Heart left ventricle (tissue), 16 donors: ENCODE data around the gene CACNB4. TPM values are rescaled to one million over a fixed set of nuclear protein-coding genes. Genes with fewer than 3 reads are reported as not detected.

Source experiments
- ATAC-seq, 4 donors: fragments of 200-7000 bp; cut with Tn5 transposase; one replicate each; pipeline ENCODE4 v1.9.1; 2020 to 2022; ENCODE audit warnings: moderate library complexity in 4 of 4, mild to moderate bottlenecking in 3 of 4, moderate number of reproducible peaks in 1 of 4
- DNase-seq, 5 donors: peaks; one replicate each; pipeline ENCODE4 v3.0.0-alpha.2; 2020
- H3K27ac ChIP-seq, 12 donors: fragments of 200-600 bp; sonication (generic) in 4 of 12; one replicate each; pipeline versions ENCODE4 v1.5.0 to v1.8.0; 2016 to 2022; ENCODE audit warnings: mild to moderate bottlenecking in 2 of 12
- H3K27me3 ChIP-seq, 9 donors: fragments of 200-600 bp; sonication (generic) in 2 of 9; one replicate each; pipeline versions ENCODE4 v1.5.1 to v1.8.0; 2016 to 2022; ENCODE audit warnings: mild to moderate bottlenecking in 3 of 9
- H3K36me3 ChIP-seq, 9 donors: fragments of 200-600 bp; sonication (generic) in 2 of 9; one replicate each; pipeline versions ENCODE4 v1.5.0 to v1.8.0; 2018 to 2022; ENCODE audit warnings: mild to moderate bottlenecking in 2 of 9
- H3K4me1 ChIP-seq, 12 donors: fragments of 200-600 bp; sonication (generic) in 4 of 12; one replicate each; pipeline versions ENCODE4 v1.5.0 to v1.8.0; 2016 to 2022; ENCODE audit warnings: mild to moderate bottlenecking in 3 of 12
- H3K4me3 ChIP-seq, 12 donors: fragments of 200-600 bp; sonication (generic) in 4 of 12; one replicate each; pipeline versions ENCODE4 v1.5.0 to v1.8.0; 2017 to 2022; ENCODE audit warnings: mild to moderate bottlenecking in 9 of 12, moderate library complexity in 4 of 12
- H3K9me3 ChIP-seq, 12 donors: fragments of 200-600 bp; sonication (generic) in 4 of 12; one replicate each; pipeline versions ENCODE4 v1.5.0 to v1.8.0; 2016 to 2022; ENCODE audit warnings: mild to moderate bottlenecking in 1 of 12
- POLR2A ChIP-seq, 2 donors: fragments of 450-650 bp; IDR thresholded peaks; one replicate each; pipeline ENCODE4 v1.6.1; 2017; ENCODE audit warnings: antibody characterized with exemption in 2 of 2, mild to moderate bottlenecking in 2 of 2, moderate library complexity in 2 of 2
- WGBS, 4 donors: extraction: QIAGEN DNeasy Blood & Tissue Kit in 2 of 4; methylation state at CpG; one replicate each; pipeline versions ENCODE4 v1.1.5 to v1.1.7; 2013 to 2018; 5-methylcytosine and 5-hydroxymethylcytosine counted together
- intact Hi-C, 10 donors: fragments of 100-400 bp; cut with DNase I; formaldehyde crosslinking; loops; one replicate each; pipeline versions ENCODE4 v1.11.1 to v1.14.2; 2022
- polyA plus RNA-seq, 2 donors: library from polyadenylated mRNA; stranded (reverse); fragments of 200-250 nt; gene quantifications; one replicate each; pipeline ENCODE4 v1.2.3, GENCODE V29; 2013
- total RNA-seq, 9 donors: library from RNA; depleted of rRNA in 2 of 9; stranded (reverse); fragments of >200 nt in 2 of 9; fragmentation: NEBNext Ultra II Directional in 3 of 9; extraction: Animal tissue kit (Norgen Biotek cat#: 25700) in 3 of 9; gene quantifications; one replicate each; pipeline versions ENCODE4 v1.1.0 to v1.2.4, GENCODE V29; 2016 to 2023
- TF ChIP-seq, protein P1 (sequence below), 12 donors: fragments of 200-600 bp; sonication (generic) in 4 of 12; IDR thresholded peaks; one replicate each; pipeline versions ENCODE4 v1.5.0 to v1.8.0; 2018 to 2022; ENCODE audit warnings: antibody characterized with exemption in 12 of 12, mild to moderate bottlenecking in 5 of 12
- donor health status: ischemic (EF 13 %, LVEDD 7.1; RV severe dilation, severe dysfunction).
- donor health status: healthy with polysubstance abuse.
- donor health status: DM: no; HTN: yes; CAD: no.
- donor health status: DM: no; HTN: no; CAD: no.
- donor health status: ischemic (EF 25% LVEDD 6.9; RV normal size, moderate dysfunction).
- donor health status: ischemic (EF 25% LVEDD 5.7; RV mildly dilated, moderate dysfunction).
- donor health status: healthy.
- donor health status: DM: yes; HTN: yes; CAD: no.
- donor health status: ischemic (EF 35%, LVEDD 5.7; RV mildly dilated, moderate dysfunction).
- donor health status: nonischemic (EF 11% LVEDD 7.7; RV severe dilation, severe dysfunction).
- donor health status: DM: yes; HTN: yes; CAD: no.
- donor health status: PGD.
- donor health status: ischemic (EF 29% LVEDD 5.4; RV normal size, mild dysfunction).
- donor health status: nonischemic (EF 23%, LVEDD 6.1; RV moderate dilation, normal function).

The CACNB4 gene
- total and polyA plus RNA-seq, 11 donors, result 0.03 to 1.5 (median 0.39) TPM

DNA sequence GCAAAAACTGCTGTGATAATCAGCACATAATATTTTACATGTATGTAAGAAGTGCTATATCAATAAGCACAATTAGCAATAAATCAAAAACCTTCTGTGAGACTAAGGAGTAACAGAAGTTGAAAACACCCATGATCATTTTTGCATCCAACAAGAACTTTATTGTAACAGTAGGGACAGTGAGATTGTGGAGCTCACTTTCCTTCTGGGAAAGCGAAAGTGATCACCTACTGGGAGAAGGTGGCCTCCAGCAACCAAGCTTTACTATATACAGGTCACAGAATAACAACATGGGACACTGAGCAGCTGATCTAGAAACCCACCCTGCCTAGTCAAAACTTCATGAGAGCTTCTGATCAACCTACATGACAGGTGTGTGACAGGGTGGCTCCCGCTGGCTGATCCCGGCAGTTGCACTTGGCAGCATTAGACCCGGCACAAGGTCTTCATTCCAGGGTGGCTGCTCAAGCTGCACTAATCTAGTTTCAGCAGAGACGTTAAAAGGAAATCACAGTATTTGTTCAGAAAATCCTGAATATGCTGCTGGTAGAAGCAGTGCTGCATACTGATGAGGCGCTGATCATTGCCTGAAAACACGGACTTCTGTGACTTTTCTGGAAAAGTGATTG lies 207.2 kb downstream of the CACNB4 start:
- no peak overlapping the region for H3K27ac ChIP-seq
- ATAC-seq, result peak in 3 of 4 donors; percentile 41 to 65 (median 45)
- H3K27me3 ChIP-seq, result no peaks in the 10 kb centered on the region
- no peak for DNase-seq
- H3K9me3 ChIP-seq, result peaks cover 0 to 16% (median 2%) of the 10 kb centered on the region in 12 donors
- no peak for TF ChIP-seq POLR2A (IDR thresholded peaks at IDR 0.05)
- TF ChIP-seq, protein P1, sequence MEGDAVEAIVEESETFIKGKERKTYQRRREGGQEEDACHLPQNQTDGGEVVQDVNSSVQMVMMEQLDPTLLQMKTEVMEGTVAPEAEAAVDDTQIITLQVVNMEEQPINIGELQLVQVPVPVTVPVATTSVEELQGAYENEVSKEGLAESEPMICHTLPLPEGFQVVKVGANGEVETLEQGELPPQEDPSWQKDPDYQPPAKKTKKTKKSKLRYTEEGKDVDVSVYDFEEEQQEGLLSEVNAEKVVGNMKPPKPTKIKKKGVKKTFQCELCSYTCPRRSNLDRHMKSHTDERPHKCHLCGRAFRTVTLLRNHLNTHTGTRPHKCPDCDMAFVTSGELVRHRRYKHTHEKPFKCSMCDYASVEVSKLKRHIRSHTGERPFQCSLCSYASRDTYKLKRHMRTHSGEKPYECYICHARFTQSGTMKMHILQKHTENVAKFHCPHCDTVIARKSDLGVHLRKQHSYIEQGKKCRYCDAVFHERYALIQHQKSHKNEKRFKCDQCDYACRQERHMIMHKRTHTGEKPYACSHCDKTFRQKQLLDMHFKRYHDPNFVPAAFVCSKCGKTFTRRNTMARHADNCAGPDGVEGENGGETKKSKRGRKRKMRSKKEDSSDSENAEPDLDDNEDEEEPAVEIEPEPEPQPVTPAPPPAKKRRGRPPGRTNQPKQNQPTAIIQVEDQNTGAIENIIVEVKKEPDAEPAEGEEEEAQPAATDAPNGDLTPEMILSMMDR (IDR thresholded peaks at IDR 0.05), result no peak
- H3K4me1 ChIP-seq, result peaks cover 0 to 11% (median 0%) of the 10 kb centered on the region in 12 donors
- 40 to 67% (median 58%) methylated on average over 7 of the region's 7 CpGs for WGBS, 4 donors
- intact Hi-C loops, result no loop called here
- no peaks in the 10 kb centered on the region for H3K36me3 ChIP-seq
- peak overlapping the region in 9 of 12 donors; percentile 18 to 46 (median 30) for H3K4me3 ChIP-seq

DNA sequence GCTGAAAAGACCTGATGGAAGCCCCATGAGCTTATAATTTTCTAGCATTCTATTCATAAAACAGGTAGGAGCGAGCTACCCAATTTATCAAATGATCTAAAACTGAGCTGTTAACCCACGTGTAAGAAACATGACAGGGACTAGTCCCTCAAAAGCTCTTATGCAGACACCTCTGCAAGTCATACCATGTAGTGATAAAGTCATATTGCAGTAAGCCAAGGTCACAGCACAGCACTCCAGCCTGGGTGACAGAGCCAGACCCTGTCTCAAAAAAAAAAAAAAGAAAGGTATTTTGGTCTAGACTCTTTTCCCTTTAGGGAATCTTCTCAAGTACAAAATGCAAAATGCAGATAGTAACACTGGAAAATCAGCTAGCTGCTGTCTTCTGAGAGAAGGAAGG lies 211.7 kb downstream of the CACNB4 start:
- no peak overlapping the region for H3K27ac ChIP-seq
- TF ChIP-seq, protein P1 (IDR thresholded peaks at IDR 0.05), result no peak
- no peak for TF ChIP-seq POLR2A (IDR thresholded peaks at IDR 0.05)
- H3K27me3 ChIP-seq, result no peaks in the 10 kb centered on the region
- intact Hi-C loops, result no loop called here
- DNase-seq, result no peak
- H3K4me3 ChIP-seq, result no peak overlapping the region
- 56 to 76% (median 59%) methylated on average over 2 of the region's 2 CpGs for WGBS, 4 donors
- ATAC-seq, result peak in 1 of 4 donors; percentile 62
- no peaks in the 10 kb centered on the region for H3K9me3 ChIP-seq
- peaks cover 0 to 10% (median 0%) of the 10 kb centered on the region in 12 donors for H3K4me1 ChIP-seq
- H3K36me3 ChIP-seq, result no peaks in the 10 kb centered on the region

DNA sequence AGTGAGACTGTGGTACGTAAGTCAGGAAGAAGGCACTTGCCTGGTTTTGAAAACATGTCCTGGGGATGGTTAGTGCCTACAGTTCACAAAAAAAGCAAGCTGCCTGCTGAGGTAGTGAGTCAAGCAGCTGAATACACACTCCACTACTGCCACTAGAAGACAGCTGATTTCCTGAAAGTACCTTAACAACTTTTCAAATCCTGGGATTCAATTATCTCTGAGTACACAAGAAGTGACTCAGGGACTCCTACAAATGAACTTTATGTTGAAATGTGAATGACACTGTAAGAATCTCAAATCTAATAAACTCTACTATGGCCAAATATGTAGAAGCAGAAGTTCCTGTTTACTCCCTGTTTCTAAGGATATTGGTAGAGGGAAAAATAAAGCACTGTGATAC lies 212.6 kb downstream of the CACNB4 start:
- intact Hi-C loops, result no loop called here
- ATAC-seq, result no peak

DNA sequence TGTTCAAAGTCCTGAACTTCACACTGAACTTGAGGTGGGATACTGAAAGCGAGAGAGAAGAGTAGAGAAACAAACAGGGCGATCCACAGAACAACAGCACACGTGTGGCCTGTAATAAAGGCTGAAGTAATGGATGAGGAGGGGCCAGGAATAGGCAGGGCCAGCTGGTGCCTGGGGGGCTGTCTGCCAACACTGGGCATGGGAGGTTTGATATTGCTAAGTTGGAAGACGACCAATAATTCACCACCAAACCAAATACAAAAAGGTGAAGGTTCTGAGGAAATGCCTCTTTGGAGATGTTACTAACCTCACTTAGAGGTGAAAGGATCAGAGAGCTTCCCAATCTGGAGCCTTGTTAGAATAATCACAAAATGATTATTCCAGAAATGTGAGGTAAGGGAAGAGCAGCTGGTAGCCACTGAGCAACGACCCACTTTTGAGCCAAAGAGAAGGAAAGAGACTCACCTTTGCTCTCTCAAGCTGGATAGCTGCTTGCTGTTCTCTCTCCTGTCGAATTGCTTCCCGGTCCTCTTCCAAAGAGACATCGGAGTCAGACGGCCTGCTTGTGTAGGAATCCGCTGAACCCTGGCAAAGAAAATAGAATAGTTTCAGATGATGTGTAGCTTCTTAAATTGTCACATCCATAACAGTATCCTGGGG lies 215.9 kb downstream of the CACNB4 start:
- Histone ChIP-seq H3K4me3 (no peak overlapping the region), H3K27me3 (no peaks in the 10 kb centered on the region), H3K27ac (no peak overlapping the region), H3K4me1 (peaks cover 0 to 27% (median 6%) of the 10 kb centered on the region in 12 donors), H3K9me3 (no peaks in the 10 kb centered on the region), H3K36me3 (no peaks in the 10 kb centered on the region)
- intact Hi-C loops, result no loop called here
- DNase-seq (no peak), ATAC-seq (no peak)
- WGBS, 4 donors, result 91 to 95% (median 93%) methylated on average over 10 of the region's 10 CpGs
- no peak for TF ChIP-seq POLR2A (IDR thresholded peaks at IDR 0.05)

More for the DNA sequence above, 212.6 kb downstream of the CACNB4 start:
- H3K4me1 ChIP-seq, result peaks cover 0 to 10% (median 0%) of the 10 kb centered on the region in 12 donors
- TF ChIP-seq, protein P1 (IDR thresholded peaks at IDR 0.05), result no peak
- no peak for TF ChIP-seq POLR2A (IDR thresholded peaks at IDR 0.05)
- DNase-seq, result no peak
- WGBS, 4 donors, result 90 to 100% (median 96%) methylated on average over 1 of the region's 1 CpG
- no peaks in the 10 kb centered on the region for H3K36me3 ChIP-seq
- H3K4me3 ChIP-seq, result no peak overlapping the region
- no peaks in the 10 kb centered on the region for H3K9me3 ChIP-seq
- H3K27me3 ChIP-seq, result no peaks in the 10 kb centered on the region
- no peak overlapping the region for H3K27ac ChIP-seq
